HL-60/S4 treated with phorbol 12-myristate 13-acetate at 8.2 ng/mL for 4 days and 3 days (cell line): ENCODE measurements around the gene AIP.

Experiments used
- in situ Hi-C: fragments of 300-500 bp; cut with MboI; formaldehyde crosslinking; loops from 2 replicates; pipeline ENCODE4 v1.15.0; 2022; ENCODE audit warnings: low sequenced_read_pairs

Gene AIP

GRCh38 chr11:67482827-67483798 is at the start of gene AIP:
AIP (plus strand) TSS chr11:67483026; CDS start chr11:67483159, 133 bp downstream.
- in situ Hi-C loops: no loop called here

GRCh38 chr11:67433536-67434394 is 49.1 kb upstream of the AIP start:
- in situ Hi-C loops: no loop called here

GRCh38 chr11:67434395-67434881 is 48.4 kb upstream of the AIP start:
- in situ Hi-C loops: no loop called here

- in situ Hi-C loops: no loop called here
These were observed 47.6 kb upstream of the AIP start for GRCh38 chr11:67435031-67435726.

GRCh38 chr11:67435727-67436458 is 46.9 kb upstream of the AIP start:
- in situ Hi-C loops: no loop called here

GRCh38 chr11:67436459-67437081 is 46.3 kb upstream of the AIP start:
- in situ Hi-C loops: no loop called here

- in situ Hi-C loops: no loop called here
These were observed 45.6 kb upstream of the AIP start, which contains the start of gene PTPRCAP for GRCh38 chr11:67437082-67437808. PTPRCAP (minus strand) TSS chr11:67437682; CDS start chr11:67437619, 63 bp downstream.

- in situ Hi-C loops: no loop called here
These were observed 45.0 kb upstream of the AIP start for GRCh38 chr11:67437809-67438157.

GRCh38 chr11:67438158-67438902 is 44.5 kb upstream of the AIP start:
- in situ Hi-C loops: no loop called here

GRCh38 chr11:67439321-67440228 is 43.3 kb upstream of the AIP start:
- in situ Hi-C loops: no loop called here

GRCh38 chr11:67440229-67441097 is 42.4 kb upstream of the AIP start:
- in situ Hi-C loops: no loop called here

- in situ Hi-C loops: no loop called here
These were observed 41.7 kb upstream of the AIP start for GRCh38 chr11:67441098-67441563.

- in situ Hi-C loops: no loop called here
These were observed 41.0 kb upstream of the AIP start for GRCh38 chr11:67441731-67442351.

- in situ Hi-C loops: no loop called here
These were observed 40.1 kb upstream of the AIP start for GRCh38 chr11:67442504-67443404.

GRCh38 chr11:67445515-67445914 is 37.3 kb upstream of the AIP start:
- in situ Hi-C loops: no loop called here
